Naive thymus-derived CD4-positive, alpha-beta T cell (primary cell): Measurements from ENCODE around the gene GRK5. TPM values are rescaled to one million over a fixed set of nuclear protein-coding genes. Genes with fewer than 3 reads are reported as not detected.
A peak's percentile ranks its signal among the peaks of the same experiment; 100 is the strongest.

Source experiments
- ATAC-seq: fragments of 150-1000 bp; cut with Tn5 transposase; 2 replicates; pipeline ENCODE4 v1.10.0; 2021; ENCODE audit warnings: mild to moderate bottlenecking, moderate library complexity
- CTCF ChIA-PET: fragments of 350-600 bp; sonication (Branson Sonifier 250); formaldehyde crosslinking; loops from one replicate; lab custom pipeline; 2021; ENCODE audit warnings: antibody characterized with exemption; lab: Charles Lee
- POLR2A ChIA-PET: fragments of 350-600 bp; sonication (Branson Sonifier 250); formaldehyde crosslinking; loops from one replicate; lab custom pipeline; 2021; ENCODE audit warnings: antibody characterized with exemption, inconsistent platforms; lab: Charles Lee
- DNase-seq, 9 donors: peaks; one replicate each; pipeline versions ENCODE4 v3.0.0 to v3.0.0-alpha.2; 2020 to 2022; ENCODE audit warnings: mixed read lengths in 1 of 9
- H3K27ac ChIP-seq: one replicate; pipeline ENCODE4 v1.7.0; 2013; ENCODE audit warnings: mild to moderate bottlenecking, low read depth, low read length, moderate library complexity
- H3K27me3 ChIP-seq, 2 donors: one replicate each; pipeline ENCODE4 v1.7.0; 2013; ENCODE audit warnings: low read length in 2 of 2, mild to moderate bottlenecking in 2 of 2, moderate library complexity in 2 of 2; ENCODE audit not compliant: control insufficient read depth in 2 of 2, insufficient read depth in 2 of 2
- H3K36me3 ChIP-seq, 3 experiments: 1 replicate in 2 of 3; 2 replicates in 1 of 3; pipeline ENCODE4 v1.7.0; 2013; ENCODE audit warnings: low read length in 3 of 3, mild to moderate bottlenecking in 3 of 3, moderate library complexity in 1 of 3; ENCODE audit not compliant: insufficient read depth in 3 of 3, control insufficient read depth in 2 of 3
- H3K4me1 ChIP-seq, 2 donors: one replicate each; pipeline ENCODE4 v1.7.0; 2013; ENCODE audit warnings: low read length in 2 of 2, mild to moderate bottlenecking in 2 of 2, moderate library complexity in 1 of 2; ENCODE audit not compliant: control insufficient read depth in 2 of 2, insufficient read depth in 2 of 2
- H3K4me3 ChIP-seq: 2 replicates; pipeline ENCODE4 v1.7.0; 2013; ENCODE audit warnings: mild to moderate bottlenecking, low read length
- H3K9me3 ChIP-seq, 3 experiments: 1 replicate in 2 of 3; 2 replicates in 1 of 3; pipeline ENCODE4 v1.7.0; 2013; ENCODE audit warnings: low read length in 3 of 3; ENCODE audit not compliant: control insufficient read depth in 2 of 3
- H3K27ac Mint-ChIP-seq, 9 donors: one replicate each; pipeline ENCODE4 v1.8.0; 2020 to 2022; ENCODE audit warnings: mixed read lengths in 9 of 9, mild to moderate bottlenecking in 8 of 9, moderate library complexity in 5 of 9, inconsistent platforms in 2 of 9
- H3K27me3 Mint-ChIP-seq, 5 donors: one replicate each; pipeline ENCODE4 v1.8.0; 2021 to 2022; ENCODE audit warnings: mixed read lengths in 5 of 5, mild to moderate bottlenecking in 1 of 5
- H3K36me3 Mint-ChIP-seq, 5 donors: one replicate each; pipeline ENCODE4 v1.8.0; 2020 to 2022; ENCODE audit warnings: mixed read lengths in 5 of 5, mild to moderate bottlenecking in 3 of 5, inconsistent platforms in 1 of 5
- H3K4me1 Mint-ChIP-seq, 7 donors: one replicate each; pipeline ENCODE4 v1.8.0; 2020 to 2022; ENCODE audit warnings: mixed read lengths in 7 of 7, mild to moderate bottlenecking in 3 of 7, inconsistent platforms in 1 of 7
- H3K4me3 Mint-ChIP-seq, 10 donors: one replicate each; pipeline ENCODE4 v1.8.0; 2020 to 2022; ENCODE audit warnings: mild to moderate bottlenecking in 10 of 10, mixed read lengths in 10 of 10, moderate library complexity in 6 of 10, inconsistent platforms in 2 of 10
- H3K9me3 Mint-ChIP-seq, 11 donors: one replicate each; pipeline ENCODE4 v1.8.0; 2020 to 2022; ENCODE audit warnings: mixed read lengths in 11 of 11, mild to moderate bottlenecking in 4 of 11, inconsistent platforms in 1 of 11, moderate library complexity in 1 of 11
- intact Hi-C, 2 donors: fragments of 100-400 bp; cut with micrococcal nuclease; formaldehyde crosslinking; loops; one replicate each; pipeline ENCODE4 v1.15.1; 2023
- polyA plus RNA-seq, 2 donors: library from polyadenylated mRNA; unstranded; fragments of 300-500 nt; fragmentation: Illumina TruSeq; gene quantifications; one replicate each; pipeline ENCODE4 v1.2.3, GENCODE V29; 2021
- total RNA-seq, 6 experiments: library from RNA in 5 of 6; stranded (reverse) in 5 of 6; gene quantifications; 1 replicate in 5 of 6; 2 replicates in 1 of 6; pipeline ENCODE4 v1.2.3 and lab custom pipeline; 2021 to 2026

GRK5 gene
- total and polyA plus RNA-seq, 7 experiments from 2014 or later, result 16.4 to 45.2 (median 30.3) TPM

DNA sequence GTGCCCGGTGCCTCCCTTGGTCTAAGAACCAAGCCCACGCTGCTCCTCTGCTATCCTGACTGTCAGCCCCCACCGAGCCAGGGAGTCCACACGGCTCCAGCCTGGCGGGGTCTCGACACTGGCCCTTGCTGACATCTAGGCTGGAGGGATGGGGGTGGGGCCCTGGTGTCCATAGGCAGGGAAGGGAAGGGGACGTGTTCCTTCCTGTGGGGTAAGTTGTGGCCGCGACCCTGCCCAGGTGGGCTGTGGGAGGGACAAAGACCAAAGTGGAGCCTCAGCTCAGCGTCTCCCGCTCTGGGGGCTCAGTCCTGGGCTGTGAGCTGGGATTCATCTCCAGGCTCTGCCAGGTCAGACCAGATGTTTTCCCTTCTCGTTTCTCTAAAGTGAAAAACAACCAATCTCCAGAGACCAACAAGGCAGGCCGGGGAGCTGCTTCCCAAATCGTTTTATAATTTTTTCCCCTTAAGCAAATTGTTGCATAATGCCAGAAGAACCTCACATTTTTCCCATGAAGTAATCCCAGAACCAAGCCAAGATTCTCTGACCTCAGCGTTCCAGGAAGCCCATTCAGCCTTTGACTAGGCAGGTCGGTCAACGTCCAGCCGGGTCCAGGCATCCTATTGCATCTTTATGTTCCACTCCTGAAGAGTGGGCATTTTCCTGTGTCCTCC, 233.9 kb downstream of the GRK5 start:
- DNase-seq (no peak), ATAC-seq (no peak)
- H3K9me3 Mint-ChIP-seq, result peaks cover 0 to 2% (median 0%) of the 10 kb centered on the region in 11 donors
- Histone ChIP-seq H3K27me3 (no peaks in the 10 kb centered on the region), H3K4me1 (no peaks in the 10 kb centered on the region), H3K27ac (no peak overlapping the region), H3K4me3 (no peak overlapping the region), H3K9me3 (no peaks in the 10 kb centered on the region), H3K36me3 (peaks cover 0 to 53% (median 4%) of the 10 kb centered on the region in 3 experiments)
- ChIA-PET POLR2A (interaction anchor here (0.8 kb wide), 1 partner anchor 225 kb away, joined by 4 read pairs; no protein-coding TSS in a partner anchor), CTCF (interaction anchor here (0.7 to 1.6 kb wide), 2 partner anchors 89 to 242 kb away, joined by 3 to 5 read pairs; no protein-coding TSS in a partner anchor)
- H3K27me3 Mint-ChIP-seq, result no peaks in the 10 kb centered on the region
- no peak overlapping the region for H3K4me3 Mint-ChIP-seq
- peaks cover 6 to 23% (median 13%) of the 10 kb centered on the region in 7 donors for H3K4me1 Mint-ChIP-seq
- H3K36me3 Mint-ChIP-seq, result peaks cover 0 to 38% (median 17%) of the 10 kb centered on the region in 5 donors
- peak overlapping the region in 2 of 9 donors; percentile 17 to 40 for H3K27ac Mint-ChIP-seq
- intact Hi-C loops, result no loop called here

DNA sequence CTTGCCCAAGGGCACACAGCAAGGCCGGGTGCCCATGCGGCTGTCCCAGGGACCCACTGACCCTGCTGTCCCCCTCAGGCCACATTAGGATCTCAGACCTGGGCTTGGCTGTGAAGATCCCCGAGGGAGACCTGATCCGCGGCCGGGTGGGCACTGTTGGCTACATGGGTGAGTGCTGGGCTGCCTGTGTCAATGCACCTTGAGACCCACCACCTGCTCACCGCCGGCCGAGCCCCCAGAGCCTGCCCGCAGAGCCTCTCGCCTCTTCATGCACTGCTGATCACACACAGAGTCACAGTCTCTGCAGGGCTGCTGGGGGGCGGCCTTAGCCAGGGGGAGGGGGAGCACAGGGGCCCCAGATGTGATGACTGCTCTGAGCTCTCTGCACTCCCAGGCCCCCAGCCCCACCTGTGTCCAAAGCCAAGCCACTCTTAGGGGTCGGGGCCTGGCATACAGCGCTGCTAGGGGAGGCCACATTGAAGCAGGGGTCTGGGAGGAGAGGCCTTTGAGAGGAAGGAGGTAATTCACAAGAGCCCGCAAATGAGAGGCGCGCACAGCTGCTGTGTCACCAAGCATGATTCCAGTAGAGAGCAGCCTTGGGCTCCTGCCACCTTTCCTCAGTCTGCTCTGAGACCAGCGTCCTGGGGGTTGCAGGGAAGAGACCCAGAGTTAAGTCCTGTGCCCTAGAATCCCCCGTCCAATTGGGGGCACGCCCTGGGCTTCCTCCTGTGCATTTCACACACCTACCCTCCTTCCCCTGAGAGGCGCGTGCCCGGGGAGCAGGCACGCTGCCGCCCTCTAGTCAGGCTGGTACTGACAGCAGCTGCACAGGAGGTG, 234.8 kb downstream of the GRK5 start:
- H3K9me3 ChIP-seq, result no peaks in the 10 kb centered on the region
- POLR2A ChIA-PET, result interaction anchor here (0.5 to 1.0 kb wide), 3 partner anchors 226 to 243 kb away, joined by 3 to 4 read pairs (median 3); partner anchors contain the start of gene GRK5
- Mint-ChIP-seq H3K9me3 (peaks cover 0 to 2% (median 0%) of the 10 kb centered on the region in 11 donors), H3K36me3 (peaks cover 0 to 34% (median 17%) of the 10 kb centered on the region in 5 donors), H3K4me3 (peak overlapping the region in 1 of 10 donors; percentile 23), H3K27ac (peak overlapping the region in 5 of 9 donors; percentile 29 to 77 (median 68)), H3K27me3 (no peaks in the 10 kb centered on the region), H3K4me1 (peaks cover 8 to 23% (median 16%) of the 10 kb centered on the region in 7 donors)
- peaks cover 0 to 48% (median 0%) of the 10 kb centered on the region in 3 experiments for H3K36me3 ChIP-seq
- H3K4me3 ChIP-seq, result no peak overlapping the region
- ATAC-seq (no peak), DNase-seq (no peak)
- no peak overlapping the region for H3K27ac ChIP-seq
- intact Hi-C loops, result no loop called here
- CTCF ChIA-PET, result interaction anchor here (1.6 kb wide), 1 partner anchor 243 kb away, joined by 5 read pairs; no protein-coding TSS in a partner anchor
- H3K4me1 ChIP-seq, result no peaks in the 10 kb centered on the region
- no peaks in the 10 kb centered on the region for H3K27me3 ChIP-seq

DNA sequence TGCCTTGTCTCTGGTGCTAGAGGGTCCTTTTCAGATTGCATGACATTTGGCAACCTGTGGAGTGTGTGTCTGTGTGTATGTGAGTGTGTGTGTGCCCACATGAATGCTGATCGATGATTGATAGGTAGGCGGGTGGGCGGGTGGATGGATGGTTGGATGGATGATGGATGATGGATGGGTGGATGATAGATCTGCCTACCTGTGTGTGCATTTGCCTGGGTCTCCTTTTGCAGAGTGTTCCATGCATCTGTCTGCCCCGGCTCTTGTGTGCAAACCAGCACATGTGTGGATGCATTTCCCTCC, 235.3 kb downstream of the GRK5 start:
- Histone ChIP-seq H3K36me3 (peaks cover 0 to 46% (median 4%) of the 10 kb centered on the region in 3 experiments), H3K27me3 (no peaks in the 10 kb centered on the region), H3K27ac (no peak overlapping the region), H3K9me3 (no peaks in the 10 kb centered on the region), H3K4me1 (no peaks in the 10 kb centered on the region), H3K4me3 (no peak overlapping the region)
- DNase-seq (no peak), ATAC-seq (no peak)
- Mint-ChIP-seq H3K9me3 (peaks cover 0 to 2% (median 0%) of the 10 kb centered on the region in 11 donors), H3K4me3 (peak overlapping the region in 1 of 10 donors; percentile 23), H3K27ac (peak overlapping the region in 5 of 9 donors; percentile 56 to 79 (median 70)), H3K36me3 (peaks cover 0 to 29% (median 13%) of the 10 kb centered on the region in 5 donors), H3K27me3 (no peaks in the 10 kb centered on the region), H3K4me1 (peaks cover 11 to 23% (median 17%) of the 10 kb centered on the region in 7 donors)
- ChIA-PET POLR2A (interaction anchor here (0.5 to 1.0 kb wide), 3 partner anchors 47 to 243 kb away, joined by 3 read pairs; partner anchors contain the start of gene GRK5), CTCF (interaction anchor here (0.5 to 4.2 kb wide), 6 partner anchors 44 to 243 kb away, joined by 3 to 38 read pairs (median 4); partner anchors contain the start of gene RGS10)
- intact Hi-C loops, result no loop called here

DNA sequence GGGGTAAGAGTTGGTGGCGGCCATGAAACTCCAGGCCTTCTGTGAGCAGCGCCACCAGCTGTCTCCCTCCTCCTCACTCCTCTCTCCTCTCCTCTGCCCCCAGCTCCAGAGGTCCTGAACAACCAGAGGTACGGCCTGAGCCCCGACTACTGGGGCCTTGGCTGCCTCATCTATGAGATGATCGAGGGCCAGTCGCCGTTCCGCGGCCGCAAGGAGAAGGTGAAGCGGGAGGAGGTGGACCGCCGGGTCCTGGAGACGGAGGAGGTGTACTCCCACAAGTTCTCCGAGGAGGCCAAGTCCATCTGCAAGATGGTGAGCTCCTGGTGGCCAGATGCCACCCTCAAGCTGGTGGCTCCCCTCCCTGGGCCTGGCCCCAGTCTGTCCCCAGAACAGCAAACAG, 236.1 kb downstream of the GRK5 start:
- peaks cover 0 to 22% (median 9%) of the 10 kb centered on the region in 5 donors for H3K36me3 Mint-ChIP-seq
- peaks cover 11 to 23% (median 17%) of the 10 kb centered on the region in 7 donors for H3K4me1 Mint-ChIP-seq
- DNase-seq (no peak), ATAC-seq (no peak)
- H3K27me3 Mint-ChIP-seq, result no peaks in the 10 kb centered on the region
- ChIA-PET CTCF (interaction anchor here (0.7 to 4.2 kb wide), 9 partner anchors 27 to 243 kb away, joined by 3 to 38 read pairs (median 3); partner anchors contain the start of gene RGS10), POLR2A (interaction anchor here (0.9 to 1.0 kb wide), 2 partner anchors 46 to 236 kb away, joined by 3 read pairs; partner anchors contain the start of gene GRK5)
- Histone ChIP-seq H3K36me3 (peaks cover 0 to 46% (median 5%) of the 10 kb centered on the region in 3 experiments), H3K27me3 (no peaks in the 10 kb centered on the region), H3K4me3 (no peak overlapping the region), H3K4me1 (no peaks in the 10 kb centered on the region), H3K9me3 (no peaks in the 10 kb centered on the region), H3K27ac (no peak overlapping the region)
- H3K27ac Mint-ChIP-seq, result peak overlapping the region in 2 of 9 donors; percentile 38 to 68
- H3K9me3 Mint-ChIP-seq, result peaks cover 0 to 2% (median 0%) of the 10 kb centered on the region in 11 donors
- no peak overlapping the region for H3K4me3 Mint-ChIP-seq
- intact Hi-C loops, result no loop called here

DNA sequence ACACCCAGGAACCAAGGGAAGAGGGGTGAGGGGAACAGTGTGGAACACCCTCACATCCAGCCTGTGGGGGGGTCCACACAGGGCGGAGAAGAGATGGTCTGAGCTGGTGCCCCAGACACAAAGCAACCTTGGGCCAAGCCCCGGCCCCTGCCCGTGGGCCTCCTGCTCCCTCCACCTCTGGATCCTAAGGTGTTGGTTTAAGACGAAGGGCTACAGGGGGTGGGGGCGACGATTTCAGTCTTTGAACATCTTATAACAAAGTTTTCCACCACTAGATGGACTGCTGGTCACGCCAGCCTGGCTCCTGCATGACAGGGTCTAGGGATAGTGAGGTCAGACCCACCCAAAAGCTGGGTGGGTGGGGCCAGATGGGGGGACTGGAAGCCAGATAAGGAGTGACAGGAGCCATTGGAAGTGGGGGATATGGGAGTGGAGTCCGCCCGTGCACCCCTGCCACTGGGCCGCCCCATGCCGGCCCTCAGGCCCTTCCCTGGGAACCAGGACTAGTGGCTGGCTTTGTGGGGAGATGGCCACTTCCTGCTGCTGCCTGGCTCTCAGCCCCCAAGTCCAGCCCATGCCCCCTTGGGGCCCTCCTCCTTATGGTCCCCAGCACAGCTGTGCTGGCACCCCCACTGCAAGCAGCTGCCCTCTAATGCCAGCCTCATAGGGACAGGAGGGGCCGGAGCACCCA, 236.7 kb downstream of the GRK5 start:
- POLR2A ChIA-PET, result interaction anchor here (0.6 to 2.3 kb wide), 3 partner anchors 95 to 340 kb away, joined by 3 to 15 read pairs (median 3); partner anchors contain the start of genes DENND10 and RGS10

More for the DNA sequence above, 236.7 kb downstream of the GRK5 start:
- Histone ChIP-seq H3K27me3 (no peaks in the 10 kb centered on the region), H3K9me3 (no peaks in the 10 kb centered on the region), H3K27ac (no peak overlapping the region), H3K4me3 (no peak overlapping the region), H3K36me3 (peaks cover 0 to 46% (median 5%) of the 10 kb centered on the region in 3 experiments), H3K4me1 (no peaks in the 10 kb centered on the region)
- no peaks in the 10 kb centered on the region for H3K27me3 Mint-ChIP-seq
- H3K4me3 Mint-ChIP-seq, result no peak overlapping the region
- ATAC-seq, result no peak
- H3K9me3 Mint-ChIP-seq, result peaks cover 0 to 2% (median 0%) of the 10 kb centered on the region in 11 donors
- peaks cover 0 to 15% (median 9%) of the 10 kb centered on the region in 5 donors for H3K36me3 Mint-ChIP-seq
- intact Hi-C loops, result loop anchor here in 1 of 2 donors (2.0 kb wide), 1 partner anchor 237 kb away; the partner anchor contains the start of gene GRK5
- DNase-seq, result no peak
- peak overlapping the region in 2 of 9 donors; percentile 14 to 38 for H3K27ac Mint-ChIP-seq
- peaks cover 11 to 23% (median 17%) of the 10 kb centered on the region in 7 donors for H3K4me1 Mint-ChIP-seq
- CTCF ChIA-PET, result interaction anchor here (0.8 to 4.2 kb wide), 17 partner anchors 13 to 283 kb away, joined by 3 to 38 read pairs (median 5); partner anchors contain the start of genes GRK5 and RGS10
